HuH-7.5 (cell line): ENCODE measurements around the gene MS4A10.

Experiments
- DNase-seq: peaks from one replicate; pipeline ENCODE4 v3.0.0; 2011; ENCODE audit warnings: low spot score

MS4A10 gene

DNA sequence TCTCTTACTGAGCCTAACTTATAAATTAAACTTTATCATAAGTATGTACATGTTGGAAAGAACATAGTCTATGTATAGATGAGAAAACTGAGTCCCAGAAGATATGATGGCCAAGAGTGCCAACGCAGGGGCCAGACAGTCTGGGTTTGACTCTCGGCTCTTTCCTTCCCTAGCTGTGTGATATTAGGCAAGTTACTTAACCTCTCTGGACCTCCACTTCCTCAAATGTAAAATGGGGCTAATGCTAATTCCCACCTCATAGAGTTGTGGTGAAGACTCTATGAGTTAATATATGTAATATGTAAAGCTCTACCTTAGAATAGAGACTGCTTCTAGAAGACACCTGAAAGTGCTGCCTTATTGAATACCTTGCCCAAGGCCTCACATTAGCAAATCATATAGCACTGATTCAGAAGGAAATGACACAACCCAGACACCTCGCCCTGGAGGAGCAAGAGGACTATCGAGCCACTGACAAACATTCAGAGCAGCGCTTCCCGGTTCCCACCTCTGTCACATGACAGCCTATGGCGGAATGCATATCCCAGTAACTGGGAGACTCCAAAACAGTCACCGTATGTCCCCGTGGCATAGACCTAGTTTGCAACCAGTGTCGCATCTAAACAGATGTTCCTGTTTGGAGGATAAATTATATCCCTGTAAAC lies 45.5 kb downstream of the MS4A10 start:
- no peak for DNase-seq

DNA sequence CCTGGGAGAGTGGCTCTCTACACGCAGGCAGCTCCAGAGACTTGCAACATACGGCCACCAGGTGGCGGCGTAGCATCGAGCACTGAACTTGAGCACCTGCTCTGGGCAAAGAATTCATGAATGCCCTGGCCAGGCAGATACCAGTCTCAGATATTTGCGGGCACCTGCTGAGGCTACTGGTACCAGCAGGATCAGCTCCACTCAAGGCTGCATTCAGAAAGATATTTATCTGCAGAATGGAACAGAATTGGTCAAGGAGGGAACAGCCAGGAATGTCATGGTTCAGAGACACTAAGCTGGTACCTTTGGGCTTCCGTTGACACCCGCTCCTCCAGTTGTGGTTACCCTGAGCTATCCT lies 46.0 kb downstream of the MS4A10 start:
- peak; percentile 95 for DNase-seq

DNA sequence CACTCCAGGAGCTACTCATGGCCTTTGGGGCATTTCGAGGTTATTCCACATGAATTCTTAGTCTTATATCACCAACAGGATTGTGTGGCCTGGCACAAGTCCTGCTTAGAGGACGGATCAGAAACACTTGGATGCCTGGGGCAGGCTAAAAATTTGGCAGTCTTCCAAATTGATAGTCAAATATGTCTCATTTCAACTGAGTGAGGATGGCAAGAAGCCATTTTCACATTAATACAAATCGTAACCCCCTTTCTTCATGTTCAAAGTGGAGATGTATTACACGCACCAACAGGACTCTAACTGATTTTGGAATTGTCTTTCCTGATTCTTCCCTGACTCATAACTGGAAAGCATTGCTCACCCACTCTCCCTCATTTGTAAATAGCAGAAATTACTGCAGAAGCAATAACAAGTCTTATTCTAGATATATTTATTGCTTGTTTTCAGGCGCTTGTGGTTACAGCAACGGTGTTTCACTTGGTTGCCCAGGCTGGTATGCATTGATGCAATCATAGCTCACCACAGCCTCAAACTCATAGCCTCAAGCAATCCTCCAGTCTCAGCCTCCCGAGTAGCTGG lies 46.5 kb downstream of the MS4A10 start:
- no peak for DNase-seq

DNA sequence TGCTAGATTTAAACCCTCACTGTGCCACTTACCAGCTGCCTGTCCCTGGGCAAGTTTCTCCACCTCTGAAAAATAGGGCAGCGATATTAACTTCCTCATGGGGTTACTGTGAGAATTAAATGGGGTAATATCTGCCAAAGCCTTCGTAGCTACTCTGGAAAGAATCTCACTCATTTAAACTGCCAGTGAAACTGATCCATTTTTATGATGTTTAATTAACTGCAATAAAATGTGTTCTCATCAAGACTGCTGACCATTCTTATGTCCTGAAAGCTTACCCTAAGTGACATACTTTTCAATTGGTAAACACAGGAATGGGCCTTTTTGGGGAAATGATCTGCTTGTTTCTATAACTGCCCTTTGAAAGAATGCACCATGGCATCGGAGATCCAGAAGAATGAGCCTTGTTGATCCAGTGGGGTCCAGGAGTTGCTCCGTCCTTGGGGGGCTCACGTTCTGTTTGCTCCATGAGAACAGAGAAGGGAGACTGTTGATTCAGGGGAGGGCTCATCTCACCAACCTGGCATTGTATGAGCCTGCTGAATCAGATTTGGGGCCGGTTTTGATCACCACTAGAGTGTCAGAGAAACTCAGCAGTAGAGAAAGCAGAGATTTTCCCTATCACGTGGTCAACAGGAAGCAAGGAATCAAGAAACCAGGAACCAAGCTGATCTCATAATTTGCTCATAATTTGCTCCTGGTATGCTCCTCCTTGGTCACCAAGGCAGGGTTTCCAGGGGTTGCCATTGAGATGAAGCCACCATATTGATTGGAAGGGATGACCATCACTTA lies 49.8 kb downstream of the MS4A10 start:
- no peak for DNase-seq

DNA sequence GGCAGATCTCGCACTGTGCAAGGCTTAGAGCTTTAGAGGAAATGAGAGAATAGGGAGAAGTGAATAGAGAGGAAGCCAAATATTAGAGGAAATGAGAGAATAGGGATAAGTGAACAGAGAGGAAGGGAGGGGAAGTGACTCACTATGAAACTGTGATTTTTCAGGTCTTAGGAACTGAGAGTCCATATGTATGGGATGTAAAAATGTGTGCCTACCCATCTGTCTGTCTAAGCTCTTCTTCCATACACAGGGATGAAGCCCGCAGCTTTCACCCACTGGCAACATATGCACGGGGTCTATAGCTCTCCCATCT lies 50.4 kb downstream of the MS4A10 start:
- no peak for DNase-seq

DNA sequence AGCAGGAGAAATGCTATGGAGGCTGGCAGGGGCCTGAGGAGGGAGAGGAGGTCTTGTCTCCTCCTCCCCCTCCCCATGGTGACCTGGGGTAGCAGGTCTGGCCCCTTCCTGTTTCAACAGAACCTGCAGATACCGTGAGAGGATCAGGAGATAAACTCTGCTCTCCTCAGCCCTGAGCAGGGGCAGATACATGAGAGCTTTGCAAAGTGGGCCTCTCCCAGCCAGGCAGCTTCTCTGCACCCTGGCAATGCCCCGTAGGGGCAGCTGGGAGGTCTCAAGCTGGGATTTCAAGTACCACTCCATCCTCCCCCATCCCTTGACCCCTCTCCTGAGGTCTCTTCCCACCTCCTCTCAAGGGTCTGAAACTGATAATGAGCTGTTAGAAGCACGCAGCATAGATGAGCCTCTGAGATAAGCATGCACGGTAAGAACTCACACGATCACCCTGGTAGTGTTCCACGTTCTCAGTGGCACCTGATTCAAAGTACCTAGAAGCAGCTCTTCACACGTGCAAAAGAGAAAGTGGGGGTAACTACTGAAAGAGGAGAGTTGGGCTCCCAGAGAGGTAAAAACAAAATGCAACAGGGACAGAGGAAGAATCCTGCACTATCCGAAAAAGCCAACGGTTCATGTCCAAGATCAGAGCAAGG lies 51.9 kb downstream of the MS4A10 start:
- DNase-seq = no peak

DNA sequence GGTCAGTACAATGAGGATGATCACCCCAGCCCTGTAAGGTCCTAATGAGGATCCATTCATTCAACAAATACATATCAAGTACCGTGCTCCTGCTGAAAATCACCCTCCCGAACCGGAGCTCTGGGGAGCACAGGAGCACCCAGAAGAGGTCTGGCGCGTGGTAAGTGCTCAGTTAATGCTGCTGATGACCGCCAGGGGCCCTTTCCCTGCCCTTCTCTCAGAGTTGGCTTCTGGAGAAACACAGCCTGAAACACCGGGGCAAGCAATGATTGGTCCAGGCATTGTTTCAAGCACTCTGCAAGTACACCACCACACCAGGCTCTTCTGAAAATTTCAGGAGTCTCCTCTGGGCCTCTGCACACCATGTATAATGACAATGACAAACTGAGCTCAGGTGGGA lies 53.0 kb downstream of the MS4A10 start:
- DNase-seq = peak; percentile 75

DNA sequence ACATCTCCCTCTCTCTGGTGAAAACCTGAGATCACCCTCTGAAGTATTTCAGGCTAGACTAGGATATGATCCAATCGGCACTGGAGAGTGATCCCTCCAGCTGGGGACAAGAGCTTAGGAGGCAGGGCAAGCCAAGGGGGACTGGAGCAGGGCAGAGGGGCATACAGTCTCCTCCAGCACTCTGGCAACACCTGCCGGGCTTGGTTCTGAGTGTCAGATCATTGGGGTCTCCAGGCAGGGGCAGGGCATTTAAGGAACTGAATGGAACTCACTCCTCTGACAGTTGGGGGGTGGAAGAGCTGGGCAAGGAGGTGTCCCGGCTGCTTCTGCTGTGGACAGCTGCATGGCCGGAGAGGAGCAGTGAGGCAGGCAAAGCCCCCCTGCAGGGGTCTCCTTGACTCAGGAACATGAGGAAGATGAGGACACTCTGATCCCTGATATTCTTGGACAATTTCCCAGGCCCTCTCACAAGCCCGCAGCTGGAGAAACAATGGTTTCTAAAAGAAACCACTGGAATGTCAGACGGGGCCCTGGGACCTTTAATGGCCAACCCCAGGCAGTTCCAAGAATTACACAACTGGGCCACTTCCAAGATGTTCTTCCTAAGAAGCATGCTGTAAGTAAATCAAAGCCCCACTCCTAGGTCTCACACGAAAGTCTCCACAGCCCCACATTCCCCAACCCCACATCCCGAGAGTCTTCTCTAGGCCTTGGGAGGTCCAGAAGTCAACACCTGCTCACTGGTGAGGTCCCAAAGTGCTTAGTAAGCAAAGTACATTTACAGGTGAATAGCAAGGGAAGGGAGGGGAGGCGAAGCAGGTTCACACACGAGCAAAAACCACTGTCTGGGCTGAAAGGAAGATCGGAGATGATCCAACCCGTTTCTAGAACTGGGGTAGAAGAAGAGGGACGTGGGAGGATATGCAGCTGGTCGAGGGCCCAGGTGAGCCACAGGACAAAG lies 55.6 kb downstream of the MS4A10 start:
- DNase-seq = no peak

DNA sequence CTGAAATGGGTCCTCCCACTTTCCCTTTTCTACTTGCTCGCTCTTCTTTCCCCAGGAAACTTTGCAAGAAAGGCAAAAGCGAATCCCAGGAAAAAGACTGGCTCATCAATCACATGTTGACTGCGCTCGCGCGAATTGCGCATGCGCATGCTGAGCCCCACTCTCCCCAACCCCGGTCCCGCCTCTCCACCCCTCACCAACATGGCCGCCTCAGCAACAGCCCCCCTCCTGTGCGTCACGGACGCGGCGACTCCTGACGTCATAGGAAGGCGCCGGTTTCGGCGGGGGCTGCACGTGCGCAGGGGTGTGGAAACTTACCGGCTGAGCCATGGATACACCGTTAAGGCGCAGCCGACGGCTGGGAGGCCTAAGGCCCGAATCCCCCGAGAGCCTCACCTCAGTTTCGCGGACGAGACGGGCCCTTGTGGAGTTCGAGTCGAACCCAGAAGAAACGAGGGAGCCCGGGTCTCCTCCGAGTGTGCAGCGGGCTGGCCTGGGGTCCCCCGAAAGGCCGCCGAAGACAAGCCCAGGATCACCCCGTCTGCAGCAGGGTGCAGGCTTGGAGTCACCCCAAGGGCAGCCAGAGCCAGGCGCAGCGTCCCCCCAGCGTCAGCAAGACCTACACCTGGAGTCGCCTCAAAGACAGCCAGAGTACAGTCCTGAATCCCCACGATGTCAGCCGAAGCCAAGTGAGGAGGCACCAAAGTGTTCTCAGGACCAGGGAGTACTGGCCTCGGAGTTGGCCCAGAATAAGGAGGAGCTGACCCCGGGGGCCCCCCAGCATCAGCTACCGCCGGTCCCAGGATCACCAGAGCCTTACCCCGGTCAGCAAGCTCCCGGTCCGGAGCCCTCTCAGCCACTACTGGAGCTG lies 56.9 kb downstream of the MS4A10 start, which contains the start of gene CCDC86:
Gene CCDC86, plus strand, starts transcription at position 317 of the 871 bp plus-strand sequence. Its CDS starts 12 bp downstream, at position 329.
- peak; percentile 100 for DNase-seq

DNA sequence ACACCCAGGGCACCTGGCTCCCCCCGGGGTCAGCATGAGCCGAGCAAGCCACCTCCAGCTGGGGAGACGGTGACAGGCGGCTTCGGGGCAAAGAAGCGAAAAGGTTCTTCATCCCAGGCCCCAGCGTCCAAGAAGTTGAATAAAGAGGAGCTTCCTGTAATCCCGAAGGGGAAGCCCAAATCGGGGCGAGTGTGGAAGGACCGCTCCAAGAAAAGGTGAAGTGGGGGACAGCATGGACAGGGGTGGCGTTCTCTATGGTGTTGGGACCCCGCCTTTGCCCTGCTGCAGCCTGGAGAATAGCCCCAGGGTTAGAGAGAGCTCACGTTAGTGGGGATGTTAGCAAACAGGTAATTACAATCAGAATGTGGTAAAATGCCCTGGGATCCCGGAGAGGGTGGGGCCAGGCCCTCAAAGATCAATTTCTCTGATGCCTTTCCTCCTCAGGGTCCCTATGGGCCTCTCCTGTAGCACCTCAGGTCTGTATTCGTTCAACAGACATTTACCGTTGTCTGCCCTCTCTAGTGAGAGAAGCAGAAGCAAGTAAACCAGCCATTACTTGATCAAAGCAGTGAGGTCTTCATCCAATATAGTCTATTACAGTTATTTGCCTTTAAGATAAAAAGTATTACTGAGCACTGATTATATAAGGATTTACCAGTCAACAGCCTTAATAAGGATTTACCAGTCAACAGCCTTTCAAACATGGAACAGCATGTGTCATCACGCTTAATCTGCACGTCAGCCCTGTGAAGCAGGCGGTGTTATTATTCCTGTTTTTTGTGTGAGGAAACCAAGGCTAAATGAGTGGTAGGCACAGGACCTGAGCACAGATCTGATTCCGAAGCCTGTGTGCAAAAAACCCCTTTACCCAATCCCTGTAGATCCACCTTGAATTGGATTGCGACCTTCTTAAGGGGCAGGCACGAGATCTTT lies 57.8 kb downstream of the MS4A10 start:
- no peak for DNase-seq

DNA sequence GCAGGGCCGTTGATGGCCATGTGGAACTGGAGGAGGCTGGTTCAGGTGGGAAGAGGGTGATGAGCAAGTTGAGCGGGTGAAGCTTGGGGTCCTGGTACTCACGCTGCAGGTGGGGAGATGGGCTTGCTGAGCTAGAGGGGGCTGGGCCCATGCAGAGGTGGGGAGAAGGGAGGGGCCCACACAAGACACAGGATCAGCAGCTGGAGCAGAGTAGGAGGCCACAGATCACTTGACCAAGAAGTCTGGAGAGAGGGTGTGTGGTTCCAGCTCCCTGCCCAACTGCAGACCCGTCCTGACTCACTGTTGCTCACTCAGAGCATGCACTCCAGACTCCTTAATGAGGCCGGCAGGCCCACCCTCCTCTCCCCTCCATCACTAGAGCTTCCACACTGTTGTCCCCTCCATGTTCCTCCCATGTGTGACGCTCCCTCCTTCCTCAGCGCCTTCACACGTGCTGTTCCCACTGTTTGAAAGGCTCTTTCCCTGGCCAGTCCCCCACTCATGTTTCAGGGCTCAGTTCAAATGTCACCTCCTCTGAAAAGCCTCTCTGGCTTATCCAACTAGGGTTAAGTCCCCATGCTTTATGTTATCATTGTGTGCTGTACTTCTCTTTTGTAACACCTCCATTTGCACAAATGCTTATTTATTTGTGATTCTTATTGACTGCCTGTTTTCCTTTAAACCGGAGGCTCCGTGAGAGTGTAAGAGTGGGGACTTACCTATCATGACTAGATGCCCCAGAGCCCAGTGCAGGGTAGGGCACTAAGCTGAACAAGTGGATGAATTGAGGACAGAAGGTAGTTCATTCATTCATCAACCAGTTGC lies 59.1 kb downstream of the MS4A10 start:
- DNase-seq = no peak

DNA sequence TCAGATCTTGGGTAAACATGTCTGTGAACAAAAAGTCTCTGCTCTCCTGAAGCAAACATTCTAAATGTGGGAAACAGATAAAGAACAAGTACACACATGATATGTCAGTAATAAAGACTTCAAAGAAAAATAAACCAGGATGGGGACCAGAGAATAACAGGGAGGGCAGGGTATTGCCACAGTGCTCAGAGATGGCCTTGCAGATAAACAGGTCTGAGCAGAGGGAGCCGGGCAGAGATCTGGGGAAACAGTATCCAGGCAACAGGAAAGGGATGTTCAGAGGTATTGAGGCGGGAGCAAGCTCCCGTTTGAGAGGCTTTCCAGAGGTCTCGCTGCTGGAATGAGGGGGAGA lies 59.7 kb downstream of the MS4A10 start:
- no peak for DNase-seq

DNA sequence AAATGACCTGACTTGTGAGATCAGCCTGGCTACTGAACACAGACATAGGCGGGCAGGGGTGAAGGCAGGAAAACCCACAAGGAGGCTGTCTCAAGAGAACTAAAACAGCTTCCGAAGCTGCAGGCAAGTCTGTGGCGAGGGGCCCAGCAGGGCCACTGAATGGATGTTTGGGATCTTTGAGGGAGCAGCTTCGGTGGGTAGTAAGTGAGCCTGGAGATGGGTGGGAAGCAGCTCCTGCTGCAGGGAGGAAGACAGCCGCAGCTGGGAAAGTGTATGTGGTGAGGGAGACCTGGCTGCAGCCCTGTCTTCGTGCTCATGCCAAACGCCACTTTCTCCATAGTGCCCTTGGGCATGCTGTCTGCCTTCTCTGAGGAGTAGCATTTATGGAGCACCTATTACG lies 60.2 kb downstream of the MS4A10 start:
- DNase-seq = no peak

DNA sequence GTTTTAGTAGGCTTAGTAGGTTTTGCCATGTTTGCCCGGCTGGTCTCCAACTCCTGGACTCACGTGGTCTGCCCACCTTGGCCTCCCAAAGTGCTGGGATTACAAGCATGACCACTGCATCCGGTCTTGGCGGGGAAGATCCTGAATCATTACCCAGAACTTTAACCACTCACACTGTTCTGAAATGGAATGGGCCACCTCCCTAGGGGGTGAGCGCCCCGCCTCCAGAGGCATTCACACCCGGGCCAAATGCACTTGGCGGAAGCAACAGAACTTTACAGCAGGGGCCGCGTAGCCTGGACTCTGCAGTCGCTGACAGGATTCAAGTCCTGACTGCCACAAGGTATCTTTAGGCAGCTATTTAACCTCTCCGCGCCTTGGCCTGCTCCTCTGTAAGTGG lies 62.1 kb downstream of the MS4A10 start:
- DNase-seq = no peak

DNA sequence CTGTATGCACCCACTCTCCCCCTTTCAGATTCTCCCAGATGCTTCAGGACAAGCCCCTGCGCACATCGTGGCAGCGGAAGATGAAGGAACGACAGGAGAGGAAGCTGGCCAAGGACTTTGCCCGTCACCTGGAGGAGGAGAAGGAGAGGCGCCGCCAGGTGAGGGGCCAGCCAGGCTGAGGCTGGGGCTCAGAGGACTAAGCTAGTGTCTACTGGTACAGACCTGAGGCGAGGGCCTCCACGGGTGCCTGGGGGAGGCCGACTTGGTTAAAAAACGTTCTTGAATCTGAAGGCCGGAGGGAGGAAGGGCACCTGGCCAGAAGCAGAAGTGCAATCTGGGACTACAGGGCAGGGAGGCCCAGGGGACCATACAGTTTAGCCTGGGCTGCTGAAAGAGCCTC lies 62.8 kb downstream of the MS4A10 start:
- DNase-seq = no peak

DNA sequence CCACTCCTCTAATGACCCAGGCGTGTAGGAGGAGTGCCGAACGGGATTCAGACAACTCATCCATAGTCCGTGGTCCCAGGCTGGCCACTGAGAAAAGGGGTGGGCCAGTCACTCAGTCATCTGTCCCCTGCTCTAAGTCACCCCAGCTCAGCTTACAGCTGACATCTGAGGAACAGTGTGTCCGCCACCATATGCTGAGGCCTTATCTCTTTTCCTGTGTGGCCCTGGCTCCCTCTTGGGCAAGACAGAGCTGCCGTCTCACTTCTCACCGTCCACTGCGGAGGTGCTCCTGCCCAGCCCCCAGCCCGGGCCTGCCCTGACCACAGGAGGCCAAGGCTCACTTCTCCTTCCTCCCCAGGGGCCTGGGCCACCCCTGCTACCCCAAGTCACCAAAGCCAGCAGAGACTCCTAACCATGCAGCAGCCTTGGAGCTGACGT lies 63.6 kb downstream of the MS4A10 start:
- no peak for DNase-seq

DNA sequence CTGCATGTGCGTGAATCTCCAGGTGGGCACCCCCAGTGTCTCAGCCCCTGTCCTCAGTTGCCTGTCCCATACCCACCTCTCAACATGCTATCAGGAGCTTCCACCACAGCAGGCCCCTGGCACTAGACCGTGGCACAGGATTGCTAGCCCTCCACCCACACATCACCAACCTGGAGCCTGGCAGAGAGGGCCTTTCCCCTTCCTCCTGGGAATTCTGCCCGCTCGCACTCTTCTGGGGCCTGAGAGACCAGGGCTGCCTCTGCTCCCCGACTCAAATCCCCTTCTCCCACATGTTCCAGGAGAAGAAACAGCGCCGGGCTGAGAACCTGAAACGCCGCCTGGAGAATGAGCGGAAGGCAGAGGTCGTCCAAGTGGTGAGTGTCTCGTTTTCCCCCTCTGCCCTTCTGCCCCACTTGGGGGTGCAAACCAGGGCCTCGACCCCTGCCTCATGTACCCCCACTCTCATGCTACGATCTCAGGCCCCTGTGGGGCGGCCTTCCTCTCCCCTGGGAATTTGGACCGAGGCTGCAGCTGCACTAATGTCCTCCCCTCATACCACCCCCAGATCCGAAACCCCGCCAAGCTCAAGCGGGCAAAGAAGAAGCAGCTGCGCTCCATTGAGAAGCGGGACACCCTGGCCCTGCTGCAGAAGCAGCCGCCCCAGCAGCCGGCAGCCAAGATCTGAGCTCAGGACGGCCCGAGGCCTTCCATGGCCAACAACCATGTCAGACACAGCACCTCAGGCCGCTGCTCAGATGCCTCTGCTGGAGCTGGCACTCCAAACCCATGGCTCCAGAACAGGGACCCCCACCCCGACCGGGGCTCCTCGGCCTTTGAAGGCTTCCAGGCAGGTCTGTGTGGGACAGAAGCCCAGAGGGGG lies 64.7 kb downstream of the MS4A10 start:
- DNase-seq = no peak
